Suppressor macrophage (primary cell): ENCODE data around the gene TIMP2.
"Not testable (repeated sequence)": the region's sequence is repeated elsewhere in the genome, so short reads cannot be mapped to it uniquely, and the experiment has no call there.

Experiments used
- DNase-seq, 4 experiments: peaks; one replicate each; pipeline ENCODE4 v3.0.0-alpha.2; 2020 to 2022
- total RNA-seq, 17 experiments: gene quantifications; one replicate each; lab custom pipeline; 2026; ENCODE audit warnings: mixed read lengths in 6 of 17, inconsistent platforms in 3 of 17; lab: John Stamatoyannopoulos, UW

TIMP2 gene, protein sequence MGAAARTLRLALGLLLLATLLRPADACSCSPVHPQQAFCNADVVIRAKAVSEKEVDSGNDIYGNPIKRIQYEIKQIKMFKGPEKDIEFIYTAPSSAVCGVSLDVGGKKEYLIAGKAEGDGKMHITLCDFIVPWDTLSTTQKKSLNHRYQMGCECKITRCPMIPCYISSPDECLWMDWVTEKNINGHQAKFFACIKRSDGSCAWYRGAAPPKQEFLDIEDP
- 281 to 1,049 (median 547) reads per million in 17 experiments for total RNA-seq

DNA sequence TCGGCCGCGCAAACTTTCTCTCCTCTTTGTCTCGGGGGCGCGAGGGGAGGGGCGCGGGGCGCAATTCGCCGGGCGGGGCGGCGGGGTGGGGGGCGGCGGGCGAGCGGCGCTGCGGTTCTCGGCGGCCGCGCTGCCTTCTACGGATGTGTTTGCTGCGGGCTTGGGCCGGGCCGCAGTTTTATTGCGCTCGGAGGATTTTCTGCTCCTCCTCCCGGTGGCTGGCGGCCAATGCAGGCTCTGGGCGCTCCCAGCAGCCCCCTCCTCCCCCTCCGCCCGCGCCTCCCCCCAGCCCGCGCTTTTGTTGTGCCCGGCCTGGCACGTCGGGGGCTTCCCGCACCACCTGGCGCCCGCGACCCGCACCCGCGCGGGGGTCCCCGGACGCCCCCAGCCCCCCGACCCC lies at the start of gene TIMP2:
TSS of gene TIMP2 (minus strand) at position 154 of the 400 bp plus-strand sequence. CDS start 299 bp downstream, outside the sequence.
- peak; percentile 92 to 96 (median 94) for DNase-seq

DNA sequence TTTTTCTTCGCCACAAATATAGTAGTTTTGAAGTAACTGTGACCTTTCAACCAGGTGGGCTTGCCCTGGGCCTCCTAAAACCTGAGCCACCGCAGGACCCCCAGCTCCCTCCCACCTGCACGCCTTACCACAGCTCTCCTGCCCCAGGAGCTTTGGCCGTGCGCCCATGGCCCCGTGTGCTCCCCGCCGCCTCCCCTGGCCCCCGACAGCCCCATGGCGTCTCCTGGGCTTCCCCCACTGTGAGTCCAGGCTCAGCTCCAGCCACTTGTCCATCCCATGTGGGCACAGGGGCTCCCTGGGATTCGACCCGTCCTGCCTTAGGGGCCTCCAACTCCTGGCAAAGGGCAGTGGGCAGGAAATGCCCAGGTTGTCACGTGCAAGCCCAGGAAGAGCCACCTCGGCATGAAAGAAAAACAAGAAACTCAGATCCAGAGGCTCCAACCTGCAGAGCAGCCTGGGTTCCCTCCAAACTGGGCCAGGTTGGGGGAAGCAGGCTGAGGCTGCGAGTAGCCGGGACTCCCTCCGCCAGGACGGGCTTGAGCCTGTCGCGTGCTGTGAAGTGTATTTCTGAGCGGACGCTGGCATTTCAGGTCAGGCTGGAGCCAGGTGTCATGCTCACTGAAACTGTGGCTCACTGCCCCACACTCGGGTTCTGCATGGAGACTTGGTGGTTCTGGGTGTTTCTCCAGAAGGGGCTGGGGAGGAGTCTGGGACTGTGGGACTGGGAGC lies 48.8 kb upstream of the TIMP2 start:
- DNase-seq, result no peak

- DNase-seq, result no peak
These were observed 48.0 kb upstream of the TIMP2 start for GRCh38 chr17:78973196-78973595.

- DNase-seq, result no peak
These were observed 47.4 kb upstream of the TIMP2 start for GRCh38 chr17:78972507-78973105.

DNA sequence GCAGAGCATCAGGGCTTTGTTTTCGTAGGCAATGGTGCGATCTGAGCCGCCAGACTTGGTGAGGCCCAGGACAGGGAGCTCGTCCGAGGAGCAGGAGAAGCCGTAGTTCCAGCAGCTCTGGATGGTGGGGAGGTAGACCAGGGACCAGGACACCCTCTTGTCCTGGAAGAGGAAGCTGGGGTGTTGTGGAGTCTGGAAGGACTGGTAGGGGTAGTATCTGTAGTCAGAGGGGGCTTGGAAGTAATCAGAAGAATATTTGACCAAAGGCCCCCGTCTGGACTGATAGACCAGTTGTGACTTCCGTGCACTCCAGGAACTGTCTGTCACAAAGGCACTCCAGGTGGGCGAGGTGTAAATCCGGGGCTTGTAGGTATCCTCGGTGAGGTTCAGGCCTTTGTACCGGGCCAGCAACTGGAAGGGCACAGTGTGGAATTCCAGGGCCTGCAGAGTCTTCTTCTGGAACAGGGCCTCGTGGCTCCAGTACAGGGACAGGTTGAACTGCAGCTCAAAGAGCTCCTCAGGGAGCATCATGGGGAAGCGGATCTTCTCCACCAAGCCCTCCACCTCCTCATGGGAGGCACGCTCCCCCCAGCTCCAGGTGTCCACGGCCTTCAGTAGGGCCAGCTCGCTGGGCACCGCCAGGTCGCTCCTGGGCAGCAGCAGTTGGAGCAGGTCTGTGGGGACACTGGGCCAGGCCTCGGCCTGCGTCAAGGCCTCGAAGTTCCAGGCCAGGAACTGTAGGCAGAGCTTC lies 46.7 kb upstream of the TIMP2 start:
- no peak for DNase-seq

DNA sequence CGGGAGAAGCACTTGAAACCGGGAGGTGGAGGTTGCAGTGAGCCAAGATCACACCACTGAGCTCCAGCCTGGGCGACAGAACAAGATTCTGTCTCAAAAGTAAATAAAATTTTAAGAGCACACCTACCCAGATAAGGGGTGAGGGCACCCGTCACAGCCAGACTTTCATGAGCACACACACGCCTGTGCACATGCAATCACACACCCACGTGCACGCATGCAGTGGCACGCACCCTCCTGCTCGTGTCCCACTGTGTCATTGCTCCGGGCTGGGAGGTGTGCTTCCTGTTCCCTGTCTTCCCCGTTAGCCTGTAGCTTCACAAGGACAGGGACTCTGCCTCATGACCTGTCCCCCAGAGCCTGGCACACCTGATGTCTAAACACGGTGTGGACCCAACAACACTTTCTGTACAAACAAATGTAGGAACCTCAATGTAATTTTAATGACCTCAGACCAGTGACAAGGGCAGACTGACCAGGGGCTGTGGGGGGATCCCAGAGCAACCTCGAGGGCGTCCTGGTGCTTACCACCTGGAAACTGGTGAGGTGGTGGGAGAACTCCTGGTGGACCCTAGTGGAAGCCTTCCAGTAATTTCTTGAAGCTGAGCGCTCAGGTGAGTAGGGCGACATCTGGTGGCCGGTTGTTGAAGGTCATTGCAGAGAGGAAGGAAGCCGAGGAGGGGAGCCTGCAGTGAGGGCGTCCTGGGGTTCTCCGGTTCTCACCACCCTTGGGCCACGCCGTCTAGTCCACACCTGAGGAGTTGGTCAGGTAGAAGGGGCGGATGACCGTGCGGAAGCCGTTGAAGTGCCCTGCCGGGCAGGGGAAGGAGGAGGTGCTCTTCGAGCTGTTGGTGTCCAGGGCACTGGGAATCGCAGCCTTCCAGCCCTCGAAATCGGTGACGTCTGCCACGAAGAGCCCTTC lies 45.9 kb upstream of the TIMP2 start:
- DNase-seq, result peak; percentile 80 to 92 (median 88)

- DNase-seq, result no peak
These were observed 44.7 kb upstream of the TIMP2 start for GRCh38 chr17:78969865-78970264.

DNA sequence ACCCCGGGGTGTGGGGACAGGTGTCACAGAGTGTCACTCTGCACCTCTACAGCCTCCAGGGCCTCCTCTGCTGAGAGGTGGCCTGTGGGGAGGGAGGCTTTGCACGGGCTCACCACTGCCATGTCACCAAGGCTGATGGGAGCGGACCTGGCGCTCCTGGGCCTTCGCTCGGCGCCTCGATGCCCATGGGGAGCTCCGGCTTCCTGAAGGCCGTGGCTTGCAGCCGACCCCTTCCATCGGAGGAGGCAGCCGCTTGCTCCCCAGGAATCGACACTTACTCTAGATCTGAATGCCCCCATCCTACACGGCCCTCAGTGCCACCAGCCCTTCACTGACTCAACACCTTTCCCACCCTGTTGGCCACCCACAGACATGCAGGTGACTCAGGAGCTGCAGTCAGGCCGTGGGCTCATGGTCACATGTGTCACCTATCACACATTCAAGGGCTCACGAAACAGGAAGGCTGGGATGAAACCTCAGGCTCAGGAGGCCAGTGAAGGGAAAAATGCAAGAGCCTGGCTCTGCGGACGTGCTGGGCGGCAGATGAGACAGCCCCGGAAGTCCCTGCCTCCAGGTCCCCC lies 42.7 kb upstream of the TIMP2 start:
- no peak for DNase-seq

- DNase-seq, result no peak
These were observed 41.9 kb upstream of the TIMP2 start for GRCh38 chr17:78966910-78967600.

- no peak for DNase-seq
These were observed 41.1 kb upstream of the TIMP2 start for GRCh38 chr17:78966123-78966813.

- DNase-seq, result no peak
These were observed 40.3 kb upstream of the TIMP2 start for GRCh38 chr17:78965491-78965924.

DNA sequence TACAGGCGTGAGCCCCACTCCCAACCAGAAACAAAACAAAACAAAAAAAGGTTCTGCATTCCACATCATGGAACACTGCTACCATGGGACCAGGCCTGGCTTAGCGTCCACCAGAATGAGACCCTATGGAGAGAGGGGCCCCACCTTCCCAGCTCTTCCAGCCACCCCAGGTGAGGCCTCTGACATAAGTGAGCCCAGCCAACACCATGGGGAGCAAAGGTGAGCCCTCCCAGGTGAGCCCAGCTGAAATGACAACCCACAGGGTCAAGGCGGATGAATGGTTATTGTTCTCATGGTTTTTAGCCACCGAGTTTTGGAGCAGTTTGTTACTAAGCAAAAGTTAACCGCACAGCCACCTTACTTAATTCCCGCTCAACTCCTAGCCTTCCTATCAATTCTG lies 38.2 kb upstream of the TIMP2 start:
- no peak for DNase-seq

DNA sequence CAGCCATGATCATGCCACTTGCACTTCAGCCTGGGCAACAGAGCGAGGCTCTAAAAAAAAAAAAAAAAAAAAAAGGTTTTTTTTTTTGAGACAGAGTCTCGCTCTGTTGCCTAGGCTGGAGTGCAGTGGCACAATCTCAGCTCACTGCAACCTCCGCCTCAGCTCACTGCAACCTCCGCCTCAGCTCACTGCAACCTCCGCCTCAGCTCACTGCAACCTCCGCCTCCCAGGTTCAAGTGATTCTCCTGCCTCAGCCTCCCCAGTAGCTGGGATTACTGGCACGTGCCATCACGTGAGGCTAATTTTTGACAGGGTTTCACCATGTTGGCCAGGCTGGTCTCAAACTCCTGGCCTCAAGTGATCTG lies 37.8 kb upstream of the TIMP2 start:
- DNase-seq, result not testable (repeated sequence)

GRCh38 chr17:78962345-78962983 lies 37.3 kb upstream of the TIMP2 start:
- peak in 1 of 4 experiments; percentile 21 for DNase-seq

DNA sequence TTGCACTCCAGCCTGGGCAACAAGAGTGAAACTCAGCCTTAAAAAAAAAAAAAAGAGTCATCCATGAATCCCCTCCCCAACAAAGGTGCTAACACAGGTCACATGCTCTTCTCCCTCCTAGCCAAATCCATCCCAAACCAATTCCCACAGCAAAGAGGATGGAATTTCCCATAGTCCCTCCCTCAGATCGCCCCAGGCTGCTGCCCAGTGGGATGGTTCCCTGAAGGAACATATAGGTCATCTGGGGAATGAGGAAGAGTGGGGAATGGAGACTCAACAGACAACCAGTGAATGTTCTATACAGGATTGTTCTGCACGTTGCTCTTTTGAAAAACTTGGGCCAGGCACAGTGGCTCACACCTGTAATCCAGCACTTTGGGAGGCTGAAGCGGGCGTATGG lies 36.4 kb upstream of the TIMP2 start:
- no peak for DNase-seq

GRCh38 chr17:78960928-78961327 lies 35.7 kb upstream of the TIMP2 start:
- DNase-seq, result no peak

DNA sequence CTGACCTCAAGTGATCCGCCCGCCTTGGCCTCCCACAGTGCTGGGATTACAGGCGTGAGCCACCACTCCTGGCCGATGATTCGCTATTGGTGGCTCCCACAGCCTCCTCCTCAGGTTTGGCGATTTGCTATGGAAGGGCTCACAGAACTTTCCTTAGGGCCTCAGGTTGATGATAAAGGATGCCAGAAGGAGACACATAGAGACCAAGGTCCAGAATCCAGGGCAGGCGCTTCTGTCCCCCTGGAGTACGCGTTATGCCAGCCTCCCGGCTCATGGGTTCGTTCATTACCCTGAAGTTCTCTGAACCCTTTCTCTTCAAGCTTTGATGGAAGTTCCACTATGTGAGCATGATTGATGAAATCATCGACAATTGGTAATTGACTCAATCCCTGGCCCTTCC lies 34.6 kb upstream of the TIMP2 start:
- DNase-seq, result no peak

DNA sequence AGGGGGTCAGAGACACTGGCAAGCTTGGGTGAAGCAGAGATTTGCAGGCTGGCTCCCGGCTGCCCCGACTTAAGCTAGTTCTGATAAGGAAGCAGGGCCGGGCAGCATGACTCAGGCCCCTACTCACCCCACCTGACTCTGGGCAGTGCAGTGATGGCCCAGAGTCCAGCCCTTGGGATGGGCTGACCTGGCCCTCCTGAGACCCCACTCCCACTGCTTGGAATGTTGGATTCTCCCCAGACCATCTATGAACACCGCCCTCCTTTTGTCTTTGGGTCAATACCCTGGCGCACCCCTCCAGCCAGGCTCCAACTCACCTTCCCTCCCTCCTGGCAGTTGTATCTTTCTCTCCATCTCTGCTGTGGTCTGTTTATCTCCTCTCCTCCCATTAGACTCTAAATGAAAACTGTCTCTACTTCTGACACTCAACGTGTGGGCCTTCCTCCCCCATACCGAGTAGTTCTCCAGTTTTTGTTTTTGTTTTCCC lies 33.5 kb upstream of the TIMP2 start:
- peak; percentile 18 to 59 (median 36) for DNase-seq

DNA sequence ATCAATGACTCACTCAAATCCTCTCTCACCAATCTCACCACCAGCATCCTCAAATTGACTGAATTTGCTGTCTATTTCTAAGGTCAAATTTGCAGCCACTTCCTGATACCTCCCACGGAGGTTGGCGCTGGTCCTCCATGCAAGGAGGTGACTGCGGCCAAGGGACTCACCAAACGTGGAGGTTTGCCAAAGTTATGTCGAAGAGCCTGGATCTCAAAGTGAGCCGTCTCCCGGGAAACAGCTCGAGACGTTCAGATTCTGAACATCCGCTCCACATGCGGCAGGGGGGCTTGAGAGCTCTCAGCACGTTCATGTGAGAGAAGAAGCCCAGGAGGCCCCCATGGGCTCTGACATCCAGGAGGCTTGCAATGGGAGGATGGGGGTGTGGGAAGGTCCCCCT lies 31.9 kb upstream of the TIMP2 start:
- DNase-seq, result peak in 1 of 4 experiments; percentile 16

DNA sequence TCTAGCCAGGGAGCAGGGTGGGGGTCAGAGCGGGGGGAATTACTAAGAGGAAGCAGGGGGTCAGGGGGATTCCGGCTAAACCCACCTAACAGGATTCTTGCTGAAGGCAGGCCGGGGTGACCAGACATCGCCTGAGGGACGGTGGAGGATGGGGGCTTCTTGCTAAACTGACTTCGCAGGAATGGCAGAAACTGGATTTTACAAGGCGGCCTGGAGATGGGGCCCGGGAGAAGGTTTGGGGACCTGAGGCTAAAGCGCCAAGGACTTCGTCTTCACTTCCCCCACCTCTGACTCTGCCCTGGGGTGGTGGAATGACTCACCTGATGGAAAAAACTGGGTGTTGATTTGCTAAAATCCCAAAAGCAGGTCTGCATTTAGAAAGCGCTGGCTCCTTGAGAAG lies 31.1 kb upstream of the TIMP2 start:
- no peak for DNase-seq
